ENCODE measurements around the gene KCNMA1.
A peak's percentile ranks its signal among the peaks of the same experiment; 100 is the strongest.
"Not testable (repeated sequence)": the region's sequence is repeated elsewhere in the genome, so short reads cannot be mapped to it uniquely, and the experiment has no call there.

KCNMA1 gene

DNA sequence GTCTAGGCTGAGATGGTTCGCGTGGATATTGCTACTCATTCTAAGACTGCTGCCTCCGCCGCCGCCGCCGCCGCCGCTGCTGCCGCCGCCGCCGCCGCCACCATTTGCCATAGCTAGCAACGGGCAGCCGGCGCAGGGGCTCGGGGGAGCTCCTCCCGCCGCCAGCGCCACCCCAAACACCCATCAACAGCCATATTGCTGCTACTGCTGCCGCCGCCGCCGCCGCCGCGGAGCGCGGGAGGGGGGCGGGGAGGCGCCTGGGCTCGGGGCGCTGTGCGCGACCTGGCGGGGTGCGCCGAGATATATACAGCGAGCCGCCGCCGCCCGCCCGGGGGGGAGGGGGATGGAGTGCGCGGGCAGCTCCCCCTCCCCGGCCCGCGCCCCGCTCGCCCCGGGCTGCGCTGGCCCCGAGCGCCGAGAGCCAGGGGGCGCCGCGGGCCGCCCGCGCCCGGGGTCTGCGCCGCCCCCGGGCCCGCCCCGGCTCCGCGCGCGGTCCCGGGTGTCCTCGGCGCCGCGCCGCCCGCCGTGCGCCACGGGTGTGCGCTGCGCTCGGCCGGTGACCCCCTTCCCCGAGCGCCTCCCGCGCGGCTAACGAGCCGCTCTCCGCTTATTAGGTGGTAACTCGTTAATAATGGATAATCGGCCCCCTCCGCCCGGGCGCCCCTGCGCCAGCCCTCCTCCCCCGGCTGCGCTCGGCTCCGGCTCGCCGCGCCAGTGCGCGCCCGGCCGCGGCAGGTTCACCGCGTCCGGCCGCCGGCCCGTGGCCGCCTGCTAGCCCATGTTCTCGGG, at the start of gene KCNMA1:
TSS of gene KCNMA1 (minus strand) at position 277 of the 789 bp plus-strand sequence.
- peak within 1 kb of the TSS; percentile 76 for H3K4me3 ChIP-seq (ENCODE audit: low read length)
- TF ChIP-seq, protein P1, sequence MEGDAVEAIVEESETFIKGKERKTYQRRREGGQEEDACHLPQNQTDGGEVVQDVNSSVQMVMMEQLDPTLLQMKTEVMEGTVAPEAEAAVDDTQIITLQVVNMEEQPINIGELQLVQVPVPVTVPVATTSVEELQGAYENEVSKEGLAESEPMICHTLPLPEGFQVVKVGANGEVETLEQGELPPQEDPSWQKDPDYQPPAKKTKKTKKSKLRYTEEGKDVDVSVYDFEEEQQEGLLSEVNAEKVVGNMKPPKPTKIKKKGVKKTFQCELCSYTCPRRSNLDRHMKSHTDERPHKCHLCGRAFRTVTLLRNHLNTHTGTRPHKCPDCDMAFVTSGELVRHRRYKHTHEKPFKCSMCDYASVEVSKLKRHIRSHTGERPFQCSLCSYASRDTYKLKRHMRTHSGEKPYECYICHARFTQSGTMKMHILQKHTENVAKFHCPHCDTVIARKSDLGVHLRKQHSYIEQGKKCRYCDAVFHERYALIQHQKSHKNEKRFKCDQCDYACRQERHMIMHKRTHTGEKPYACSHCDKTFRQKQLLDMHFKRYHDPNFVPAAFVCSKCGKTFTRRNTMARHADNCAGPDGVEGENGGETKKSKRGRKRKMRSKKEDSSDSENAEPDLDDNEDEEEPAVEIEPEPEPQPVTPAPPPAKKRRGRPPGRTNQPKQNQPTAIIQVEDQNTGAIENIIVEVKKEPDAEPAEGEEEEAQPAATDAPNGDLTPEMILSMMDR (conservative IDR thresholded peaks at IDR 0.05; ENCODE audit: low read depth, low read length) = no peak
- no peak for DNase-seq (ENCODE audit: low read depth)

DNA sequence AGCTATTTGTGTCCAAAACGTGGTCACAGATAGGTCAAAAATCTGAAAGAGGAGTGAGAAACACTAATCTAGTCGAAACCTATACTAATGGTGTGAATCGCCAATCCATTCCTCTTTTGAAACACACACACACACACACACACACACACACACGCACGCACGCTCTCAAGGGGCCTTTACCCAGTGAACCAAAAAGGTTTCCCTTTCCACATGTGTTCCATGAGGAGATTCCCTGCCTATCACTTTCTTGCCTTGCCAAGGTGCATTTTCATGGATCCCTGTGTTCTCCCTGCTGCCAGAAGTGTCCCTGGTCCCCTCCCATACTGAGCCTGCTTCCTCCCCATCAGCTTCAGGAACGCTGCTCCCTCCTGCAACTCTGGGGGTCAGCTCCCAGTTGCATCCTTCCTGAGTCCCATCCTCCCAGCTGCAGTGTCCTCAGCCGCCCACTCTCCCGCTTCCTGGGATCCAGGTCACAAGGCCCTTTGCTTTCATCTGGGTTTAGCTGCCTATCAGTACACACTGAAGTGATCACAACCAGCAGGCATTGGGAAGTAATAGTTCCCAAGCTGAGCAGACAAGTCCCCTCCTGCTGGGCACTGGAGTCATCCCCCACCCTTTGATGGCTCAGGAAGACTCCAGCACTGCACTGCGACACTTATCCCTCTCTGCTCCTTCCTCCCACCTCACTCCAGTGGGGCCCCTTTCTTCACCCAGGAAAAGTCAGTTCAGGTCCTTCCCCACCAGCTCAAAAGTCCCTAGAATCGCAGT, 49.2 kb upstream of the KCNMA1 start:
- TF ChIP-seq, protein P1 (conservative IDR thresholded peaks at IDR 0.05; ENCODE audit: low read depth, low read length) = no peak
- H3K4me3 ChIP-seq (ENCODE audit: low read length) = no peak overlapping the region
- no peak for DNase-seq (ENCODE audit: low read depth)

DNA sequence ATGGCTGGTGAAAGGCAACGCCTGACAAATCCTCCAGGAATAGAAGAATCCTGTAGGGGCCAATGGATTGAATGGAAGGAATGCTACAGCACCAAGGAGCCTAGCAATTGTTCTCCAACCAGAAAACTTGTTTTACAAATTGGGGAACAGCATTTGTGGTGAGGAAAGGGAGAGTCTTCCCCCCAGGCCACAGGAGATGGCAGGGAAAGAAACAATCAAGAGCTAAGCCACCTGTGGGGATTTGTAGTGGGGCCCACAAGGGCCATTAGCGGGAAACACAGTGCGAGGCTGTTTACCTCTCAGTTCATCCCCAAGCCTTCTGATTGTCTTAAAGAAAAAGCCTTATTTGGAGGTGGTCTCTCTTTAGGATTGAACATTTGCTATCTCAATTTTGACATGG, 48.5 kb upstream of the KCNMA1 start:
- H3K4me3 ChIP-seq (ENCODE audit: low read length) = no peak overlapping the region
- no peak for DNase-seq (ENCODE audit: low read depth)
- TF ChIP-seq, protein P1 (conservative IDR thresholded peaks at IDR 0.05; ENCODE audit: low read depth, low read length) = no peak

DNA sequence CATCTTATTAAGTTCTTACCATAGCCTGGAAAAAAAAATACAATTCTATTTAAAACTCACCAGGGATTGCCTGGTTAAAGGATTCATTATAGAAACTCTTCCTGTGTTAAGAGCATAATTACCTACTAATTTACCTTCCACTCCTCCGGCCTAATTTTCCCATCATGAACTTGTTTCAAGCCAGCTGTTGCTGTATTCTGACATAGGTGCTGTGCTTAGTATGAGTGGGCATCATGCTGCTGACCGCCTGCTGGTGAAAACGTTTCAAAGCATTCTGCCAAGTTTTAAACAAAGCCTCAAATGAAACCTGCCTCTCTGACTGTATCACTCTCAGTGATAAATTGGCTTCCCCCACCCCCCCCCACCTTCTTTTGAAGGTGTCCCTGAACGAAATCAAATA, 47.8 kb upstream of the KCNMA1 start:
- no peak for DNase-seq (ENCODE audit: low read depth)
- TF ChIP-seq, protein P1 (conservative IDR thresholded peaks at IDR 0.05; ENCODE audit: low read depth, low read length) = no peak
- H3K4me3 ChIP-seq (ENCODE audit: low read length) = no peak overlapping the region

DNA sequence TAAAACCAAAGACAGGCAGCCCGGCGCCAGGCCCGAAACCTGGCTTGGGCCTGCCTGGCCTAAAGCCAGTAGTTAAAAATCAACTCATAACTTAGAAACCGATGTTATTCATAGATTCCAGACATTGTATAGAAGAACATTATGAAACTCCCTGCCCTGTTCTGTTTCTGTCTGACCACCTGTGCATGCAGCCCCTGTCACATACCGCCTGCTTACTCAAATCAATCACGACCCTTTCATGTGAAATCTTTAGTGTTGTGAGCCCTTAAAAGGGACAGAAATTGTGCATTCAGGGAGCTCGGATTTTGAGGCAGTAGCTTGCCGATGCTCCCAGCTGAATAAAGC, 45.5 kb upstream of the KCNMA1 start:
- not testable (repeated sequence) for DNase-seq (ENCODE audit: low read depth)

DNA sequence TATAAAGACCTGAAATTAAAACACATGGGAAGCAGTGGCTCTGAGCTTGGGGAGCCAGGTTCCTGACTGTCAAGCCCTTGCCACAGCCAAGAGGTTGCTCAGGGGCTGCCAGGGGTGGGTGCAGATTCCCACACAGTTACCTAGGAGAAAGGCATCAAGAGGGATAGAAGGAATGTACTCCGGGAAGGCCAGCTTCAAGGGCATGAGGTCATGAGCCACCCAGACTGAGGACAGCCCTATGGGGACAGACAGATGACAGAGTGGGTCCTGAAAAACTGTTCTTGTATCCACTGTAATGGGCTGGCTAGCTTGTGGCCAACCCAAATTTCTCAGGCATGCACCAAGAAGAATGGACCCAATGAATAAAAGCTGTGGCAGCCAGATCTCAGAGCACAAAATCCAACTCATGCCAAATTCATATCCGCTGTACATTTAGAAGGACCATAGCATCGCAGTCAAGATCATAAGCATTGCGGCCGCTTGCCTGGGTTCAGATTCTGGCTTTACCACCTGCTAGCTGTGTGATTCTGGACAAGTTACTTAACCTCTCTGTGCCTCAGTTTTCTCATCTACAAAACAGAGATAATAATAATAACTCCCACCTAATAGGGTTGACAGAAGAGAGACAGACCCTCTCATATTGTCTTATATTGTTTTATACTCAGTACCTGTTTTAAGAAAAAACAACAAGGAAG, 44.9 kb upstream of the KCNMA1 start:
- H3K4me3 ChIP-seq (ENCODE audit: low read length) = no peak overlapping the region
- TF ChIP-seq, protein P1 (conservative IDR thresholded peaks at IDR 0.05; ENCODE audit: low read depth, low read length) = no peak
- no peak for DNase-seq (ENCODE audit: low read depth)

More for the DNA sequence above, 45.5 kb upstream of the KCNMA1 start:
- not testable (repeated sequence) for H3K4me3 ChIP-seq (ENCODE audit: low read length)

DNA sequence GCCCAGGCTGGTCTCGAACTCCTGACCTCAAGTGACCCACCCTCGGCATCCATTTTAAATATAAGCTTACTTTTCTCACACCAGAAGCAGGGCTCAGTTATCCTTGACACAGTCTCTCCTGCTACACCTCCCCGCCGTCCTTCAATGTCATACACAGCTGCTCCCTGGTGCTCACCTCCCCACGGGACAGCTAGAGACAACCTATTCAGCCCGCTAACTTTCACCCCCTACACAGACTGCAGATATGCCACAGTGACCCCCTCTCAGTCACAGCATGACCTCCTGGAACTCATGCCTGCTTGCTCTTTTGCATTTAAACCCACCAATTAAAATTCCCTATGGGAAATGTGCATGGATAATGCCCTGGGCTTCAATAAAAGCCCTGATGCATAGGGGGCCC, 44.2 kb upstream of the KCNMA1 start:
- TF ChIP-seq, protein P1 (conservative IDR thresholded peaks at IDR 0.05; ENCODE audit: low read depth, low read length) = no peak
- H3K4me3 ChIP-seq (ENCODE audit: low read length) = no peak overlapping the region
- no peak for DNase-seq (ENCODE audit: low read depth)

Measured in retinal pigment epithelial cell (primary cell).